Lower lobe of right lung (tissue), 2 donors: ENCODE measurements around the gene TNFRSF4. TPM values are rescaled to one million over a fixed set of nuclear protein-coding genes. Genes with fewer than 3 reads are reported as not detected.

Experiments used
- ATAC-seq, 2 donors: fragments of 200-7000 bp; cut with Tn5 transposase; one replicate each; pipeline ENCODE4 v1.9.1; 2020 to 2022; ENCODE audit warnings: mild to moderate bottlenecking in 2 of 2, moderate library complexity in 2 of 2
- DNase-seq: peaks from one replicate; pipeline ENCODE4 v3.0.0-alpha.2; 2020
- H3K27ac ChIP-seq: fragments of 200-600 bp; one replicate; pipeline ENCODE4 v1.8.0; 2022
- H3K27me3 ChIP-seq: fragments of 200-600 bp; one replicate; pipeline ENCODE4 v1.8.0; 2022; ENCODE audit warnings: low read depth
- H3K36me3 ChIP-seq: fragments of 200-600 bp; one replicate; pipeline ENCODE4 v1.8.0; 2022; ENCODE audit warnings: mild to moderate bottlenecking
- H3K4me1 ChIP-seq: fragments of 200-600 bp; one replicate; pipeline ENCODE4 v1.8.0; 2022
- H3K4me3 ChIP-seq: fragments of 200-600 bp; one replicate; pipeline ENCODE4 v1.8.0; 2022; ENCODE audit warnings: mild to moderate bottlenecking
- H3K9me3 ChIP-seq: fragments of 200-600 bp; one replicate; pipeline ENCODE4 v1.8.0; 2022
- CTCF ChIP-seq: fragments of 200-600 bp; IDR thresholded peaks from one replicate; pipeline ENCODE4 v1.8.0; 2022; ENCODE audit warnings: antibody characterized with exemption, mild to moderate bottlenecking
- intact Hi-C: fragments of 100-400 bp; cut with DNase I; formaldehyde crosslinking; loops from one replicate; pipeline ENCODE4 v1.11.0; 2022
- total RNA-seq: library from RNA; stranded (reverse); fragmentation: NEBNext Ultra II Directional; extraction: Animal tissue kit (Norgen Biotek cat#: 25700); gene quantifications from one replicate; pipeline ENCODE4 v1.2.1, GENCODE V29; 2021
- donor health status: DM: no; HTN: yes; CAD: no; lungs with severe emphysema.

Gene TNFRSF4
- total RNA-seq, 1 donor from 2014 or later, result 3.0 TPM

DNA sequence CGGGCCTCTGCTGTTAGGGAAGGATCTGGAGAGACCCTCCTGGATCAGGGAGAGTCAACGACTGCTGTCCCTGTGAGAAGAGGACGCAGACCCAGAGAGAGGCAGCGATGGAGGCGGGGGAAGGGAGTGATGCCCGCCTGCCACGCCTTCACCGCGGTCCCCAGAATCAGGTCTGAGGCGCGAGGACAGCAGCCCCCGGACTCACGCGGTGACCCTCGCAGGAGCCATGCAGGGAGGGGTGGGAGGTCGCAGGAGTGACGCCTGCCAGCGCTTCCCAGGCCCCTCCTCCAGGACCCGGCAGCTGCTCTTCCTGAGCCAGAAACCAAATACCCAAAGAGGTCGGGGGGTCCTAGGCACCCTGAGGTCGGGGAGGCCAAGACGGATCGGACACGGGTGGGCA lies 6.2 kb upstream of the TNFRSF4 start:
- H3K27me3 ChIP-seq, result no peaks in the 10 kb centered on the region
- no peaks in the 10 kb centered on the region for H3K9me3 ChIP-seq
- H3K36me3 ChIP-seq, result peaks cover 92% of the 10 kb centered on the region
- H3K4me1 ChIP-seq, result no peaks in the 10 kb centered on the region
- TF ChIP-seq CTCF, result no peak
- H3K27ac ChIP-seq, result no peak overlapping the region
- ATAC-seq (no peak), DNase-seq (no peak)
- intact Hi-C loops, result no loop called here
- no peak overlapping the region for H3K4me3 ChIP-seq

- DNase-seq (no peak), ATAC-seq (no peak)
- intact Hi-C loops, result no loop called here
- Histone ChIP-seq H3K27me3 (no peaks in the 10 kb centered on the region), H3K36me3 (peaks cover 83% of the 10 kb centered on the region), H3K27ac (no peak overlapping the region), H3K4me3 (no peak overlapping the region), H3K9me3 (no peaks in the 10 kb centered on the region), H3K4me1 (peaks cover 8% of the 10 kb centered on the region)
- no peak for TF ChIP-seq CTCF
Measured at GRCh38 chr1:1219341-1219740, 5.4 kb upstream of the TNFRSF4 start.

DNA sequence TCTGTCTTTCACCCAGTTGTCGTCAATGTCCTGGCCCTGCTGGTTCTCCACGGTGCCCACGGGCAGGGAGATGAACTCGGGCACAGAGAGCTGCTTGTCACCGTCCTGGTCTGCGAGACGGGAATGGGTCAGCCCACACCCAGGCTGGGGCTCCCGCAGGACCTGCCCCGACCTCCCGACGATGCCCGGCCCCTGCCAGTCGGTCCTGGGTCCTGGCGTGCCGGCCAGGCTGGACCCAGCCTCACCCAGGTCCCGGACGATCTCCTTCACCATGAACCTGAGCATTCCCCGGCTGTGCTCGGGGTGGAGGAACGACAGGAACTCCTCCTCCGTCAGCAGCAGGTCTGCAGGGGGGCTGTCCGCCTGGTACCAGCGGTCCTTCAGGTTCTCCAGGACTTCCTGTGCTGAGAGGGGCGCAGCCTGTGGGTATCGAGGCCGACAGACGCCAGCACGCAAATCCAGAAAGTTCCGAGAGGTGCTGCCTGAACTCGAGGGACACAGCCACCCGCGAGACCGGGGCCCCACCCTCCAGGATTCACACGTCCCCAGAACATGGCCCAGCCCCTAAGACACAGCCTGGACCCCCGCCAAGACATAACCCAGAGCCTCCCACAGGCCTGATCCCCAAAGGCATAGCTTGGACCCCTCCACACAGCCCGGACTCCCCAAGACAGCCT lies 4.7 kb upstream of the TNFRSF4 start:
- ATAC-seq, result no peak
- H3K4me1 ChIP-seq, result peaks cover 15% of the 10 kb centered on the region
- no peak for DNase-seq
- no peaks in the 10 kb centered on the region for H3K9me3 ChIP-seq
- H3K4me3 ChIP-seq, result no peak overlapping the region
- no peak for TF ChIP-seq CTCF
- no peak overlapping the region for H3K27ac ChIP-seq
- H3K27me3 ChIP-seq, result no peaks in the 10 kb centered on the region
- intact Hi-C loops, result no loop called here
- H3K36me3 ChIP-seq, result peaks cover 76% of the 10 kb centered on the region

DNA sequence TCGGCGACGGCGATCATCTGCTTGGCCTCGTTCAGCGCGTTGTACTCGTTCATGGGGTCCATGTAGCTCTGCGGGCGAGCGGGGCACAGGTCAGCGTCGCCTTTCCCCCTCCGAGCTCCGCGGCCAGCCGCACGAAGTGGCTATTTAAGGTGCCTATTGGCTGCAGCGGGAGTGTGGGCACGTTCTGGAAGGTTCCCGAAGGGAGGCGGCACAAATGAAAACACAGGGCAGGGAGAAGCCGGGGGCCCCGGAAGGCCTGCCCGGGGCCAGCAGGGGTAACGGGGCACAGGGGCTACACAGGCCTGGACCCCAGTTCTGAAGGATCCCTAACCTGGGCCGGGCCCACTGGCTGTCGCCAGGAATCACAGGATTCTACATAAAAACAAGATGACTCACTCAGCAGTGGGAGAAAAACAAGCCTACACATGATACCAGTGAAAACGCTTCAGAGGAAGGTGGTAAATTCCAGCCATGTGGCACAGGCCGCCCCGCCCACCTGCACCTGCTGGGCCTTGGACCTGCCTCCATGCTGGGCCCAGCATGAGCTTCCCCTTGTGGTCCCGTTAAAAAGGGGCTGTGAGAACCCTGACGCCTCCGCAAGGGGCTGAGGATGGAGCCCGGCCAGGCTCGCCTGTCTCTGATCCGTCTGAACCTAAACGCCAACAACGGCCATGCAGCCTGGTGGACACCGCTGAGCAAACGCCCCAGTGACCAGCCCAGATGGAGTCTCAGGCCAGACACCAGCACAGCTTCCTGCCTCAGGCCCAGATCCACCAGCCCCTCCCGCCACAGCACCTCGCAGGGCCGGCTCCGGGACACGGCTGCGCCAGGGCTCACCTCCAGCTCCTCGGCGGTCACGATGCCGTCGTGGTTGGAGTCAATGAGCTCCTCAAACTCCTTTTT lies 3.9 kb upstream of the TNFRSF4 start:
- Histone ChIP-seq H3K36me3 (peaks cover 68% of the 10 kb centered on the region), H3K27ac (no peak overlapping the region), H3K4me1 (peaks cover 22% of the 10 kb centered on the region), H3K27me3 (no peaks in the 10 kb centered on the region), H3K4me3 (no peak overlapping the region), H3K9me3 (no peaks in the 10 kb centered on the region)
- ATAC-seq (no peak), DNase-seq (no peak)
- intact Hi-C loops, result no loop called here
- TF ChIP-seq CTCF, result no peak

DNA sequence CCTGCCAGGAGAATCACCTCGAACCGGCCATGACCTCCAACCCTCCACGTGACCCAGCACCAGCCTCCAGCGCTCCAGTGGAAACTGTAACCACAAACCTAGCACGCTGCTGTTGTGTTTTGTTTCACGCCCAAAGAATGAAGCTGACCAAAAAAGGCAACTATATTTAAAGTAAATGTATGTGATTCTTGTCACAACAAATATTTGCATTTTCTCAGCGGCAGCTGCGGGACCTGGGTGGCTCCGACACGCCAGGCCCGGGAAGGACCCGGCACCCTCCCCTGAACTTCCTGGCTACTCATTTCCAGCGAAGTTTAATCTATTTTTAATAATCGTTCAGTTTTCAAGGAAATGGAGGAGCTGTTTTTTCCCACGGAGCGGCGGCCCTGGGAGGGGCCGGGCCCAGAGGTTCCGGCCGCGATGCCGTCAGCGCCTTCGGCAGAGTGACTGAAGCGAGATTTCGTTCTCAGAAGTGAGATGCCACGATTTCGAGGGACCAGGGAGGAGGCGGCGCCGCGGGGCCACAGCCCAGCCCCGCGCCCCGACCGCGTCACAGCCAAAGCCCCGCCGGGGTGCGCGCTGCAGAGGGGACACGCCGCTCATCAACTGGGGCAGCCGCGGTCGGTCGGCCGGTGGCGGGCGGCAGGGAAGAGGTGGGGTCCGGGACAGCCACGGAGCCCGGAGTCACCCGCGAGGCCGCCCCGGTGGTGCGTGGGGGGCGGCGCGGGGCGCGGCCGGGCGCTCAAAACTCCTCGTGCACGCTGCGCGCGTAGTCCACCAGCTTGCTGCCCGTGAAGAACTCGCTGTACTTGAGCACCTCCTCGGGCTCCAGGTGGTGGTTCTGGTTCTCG lies 3.0 kb upstream of the TNFRSF4 start:
- ATAC-seq, result no peak
- no peak overlapping the region for H3K4me3 ChIP-seq
- DNase-seq, result no peak
- peaks cover 22% of the 10 kb centered on the region for H3K4me1 ChIP-seq
- no peak overlapping the region for H3K27ac ChIP-seq
- intact Hi-C loops, result no loop called here
- no peak for TF ChIP-seq CTCF
- no peaks in the 10 kb centered on the region for H3K27me3 ChIP-seq
- H3K36me3 ChIP-seq, result peaks cover 60% of the 10 kb centered on the region
- no peaks in the 10 kb centered on the region for H3K9me3 ChIP-seq
